Fibroblast of pulmonary artery (primary cell): ENCODE results near the gene SCN4B.

Experiments
- DNase-seq: peaks from one replicate; pipeline ENCODE4 v3.0.0-alpha.2; 2010; ENCODE audit warnings: low read depth
- H3K4me3 ChIP-seq: replicated peaks from 2 replicates; pipeline ENCODE4 v1.5.1; 2011; ENCODE audit warnings: low read depth, mild to moderate bottlenecking, control low read depth, low read length, moderate library complexity
- TF ChIP-seq, protein P1 (sequence below): IDR thresholded peaks from 2 replicates; pipeline ENCODE4 v1.5.1; 2011; ENCODE audit warnings: mild to moderate bottlenecking, control low read depth, low read length, inconsistent platforms; ENCODE audit errors: missing control alignments

Gene SCN4B

DNA sequence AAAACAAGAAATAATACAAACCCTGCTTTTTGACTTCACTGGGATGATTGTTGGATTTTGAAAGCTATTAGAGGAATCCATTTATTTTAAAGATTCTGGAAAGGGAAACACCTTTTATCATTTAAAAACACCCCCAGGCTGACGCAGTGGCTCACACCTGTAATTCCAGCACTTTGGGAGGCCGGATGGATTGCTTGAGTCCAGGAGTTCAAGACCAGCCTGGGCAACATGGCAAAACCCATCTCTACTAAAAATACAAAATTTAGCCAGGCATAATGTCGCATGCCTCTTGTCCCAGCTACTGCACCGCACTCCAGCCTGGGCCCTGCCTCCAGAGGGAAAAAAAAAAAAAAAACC is 24.1 kb upstream of the SCN4B start:
- H3K4me3 ChIP-seq = no peak overlapping the region
- TF ChIP-seq, protein P1, sequence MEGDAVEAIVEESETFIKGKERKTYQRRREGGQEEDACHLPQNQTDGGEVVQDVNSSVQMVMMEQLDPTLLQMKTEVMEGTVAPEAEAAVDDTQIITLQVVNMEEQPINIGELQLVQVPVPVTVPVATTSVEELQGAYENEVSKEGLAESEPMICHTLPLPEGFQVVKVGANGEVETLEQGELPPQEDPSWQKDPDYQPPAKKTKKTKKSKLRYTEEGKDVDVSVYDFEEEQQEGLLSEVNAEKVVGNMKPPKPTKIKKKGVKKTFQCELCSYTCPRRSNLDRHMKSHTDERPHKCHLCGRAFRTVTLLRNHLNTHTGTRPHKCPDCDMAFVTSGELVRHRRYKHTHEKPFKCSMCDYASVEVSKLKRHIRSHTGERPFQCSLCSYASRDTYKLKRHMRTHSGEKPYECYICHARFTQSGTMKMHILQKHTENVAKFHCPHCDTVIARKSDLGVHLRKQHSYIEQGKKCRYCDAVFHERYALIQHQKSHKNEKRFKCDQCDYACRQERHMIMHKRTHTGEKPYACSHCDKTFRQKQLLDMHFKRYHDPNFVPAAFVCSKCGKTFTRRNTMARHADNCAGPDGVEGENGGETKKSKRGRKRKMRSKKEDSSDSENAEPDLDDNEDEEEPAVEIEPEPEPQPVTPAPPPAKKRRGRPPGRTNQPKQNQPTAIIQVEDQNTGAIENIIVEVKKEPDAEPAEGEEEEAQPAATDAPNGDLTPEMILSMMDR = no peak
- DNase-seq = no peak

- no peak within 1 kb of the TSS for H3K4me3 ChIP-seq
- TF ChIP-seq, protein P1 = no peak
- DNase-seq = no peak
Measured at GRCh38 chr11:118175993-118176777, 23.6 kb upstream of the SCN4B start, which contains the start of gene SCN2B. Gene SCN2B (minus strand): TSS chr11:118176639. CDS start chr11:118176431, 208 bp downstream.

GRCh38 chr11:118175031-118175992 is 22.7 kb upstream of the SCN4B start:
- DNase-seq = peak; percentile 7
- no peak overlapping the region for H3K4me3 ChIP-seq
- TF ChIP-seq, protein P1 = no peak

DNA sequence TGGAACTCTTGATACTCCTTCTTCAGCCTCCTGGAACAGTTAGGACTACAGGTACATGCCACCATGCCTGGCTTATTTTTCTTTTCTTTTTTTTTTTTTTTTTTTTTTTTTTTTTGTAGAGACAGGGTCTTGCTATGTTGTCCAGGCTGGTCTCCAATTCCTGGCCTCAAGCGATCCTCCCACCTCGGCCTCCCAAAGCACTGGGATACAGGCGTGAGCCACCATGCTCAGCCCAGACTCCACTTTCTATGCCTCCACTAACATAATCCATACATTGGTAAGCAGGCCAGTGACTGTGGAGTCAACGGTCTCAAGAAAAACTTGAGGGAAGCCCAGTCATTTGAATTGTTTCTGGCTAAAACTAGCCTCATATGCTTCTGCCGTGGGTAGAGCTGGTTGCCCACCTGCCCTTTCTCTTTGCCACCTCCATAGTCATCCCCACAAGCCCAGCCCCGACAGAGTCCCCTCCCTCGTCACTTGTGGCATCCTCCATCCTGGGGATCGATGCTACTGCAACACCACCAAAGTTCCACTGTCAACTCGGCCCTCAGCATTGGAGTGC is 21.5 kb upstream of the SCN4B start:
- DNase-seq = no peak
- TF ChIP-seq, protein P1 = no peak
- H3K4me3 ChIP-seq = no peak overlapping the region

GRCh38 chr11:118172356-118172755 is 19.7 kb upstream of the SCN4B start:
- DNase-seq = no peak
- no peak overlapping the region for H3K4me3 ChIP-seq
- TF ChIP-seq, protein P1 = no peak

DNA sequence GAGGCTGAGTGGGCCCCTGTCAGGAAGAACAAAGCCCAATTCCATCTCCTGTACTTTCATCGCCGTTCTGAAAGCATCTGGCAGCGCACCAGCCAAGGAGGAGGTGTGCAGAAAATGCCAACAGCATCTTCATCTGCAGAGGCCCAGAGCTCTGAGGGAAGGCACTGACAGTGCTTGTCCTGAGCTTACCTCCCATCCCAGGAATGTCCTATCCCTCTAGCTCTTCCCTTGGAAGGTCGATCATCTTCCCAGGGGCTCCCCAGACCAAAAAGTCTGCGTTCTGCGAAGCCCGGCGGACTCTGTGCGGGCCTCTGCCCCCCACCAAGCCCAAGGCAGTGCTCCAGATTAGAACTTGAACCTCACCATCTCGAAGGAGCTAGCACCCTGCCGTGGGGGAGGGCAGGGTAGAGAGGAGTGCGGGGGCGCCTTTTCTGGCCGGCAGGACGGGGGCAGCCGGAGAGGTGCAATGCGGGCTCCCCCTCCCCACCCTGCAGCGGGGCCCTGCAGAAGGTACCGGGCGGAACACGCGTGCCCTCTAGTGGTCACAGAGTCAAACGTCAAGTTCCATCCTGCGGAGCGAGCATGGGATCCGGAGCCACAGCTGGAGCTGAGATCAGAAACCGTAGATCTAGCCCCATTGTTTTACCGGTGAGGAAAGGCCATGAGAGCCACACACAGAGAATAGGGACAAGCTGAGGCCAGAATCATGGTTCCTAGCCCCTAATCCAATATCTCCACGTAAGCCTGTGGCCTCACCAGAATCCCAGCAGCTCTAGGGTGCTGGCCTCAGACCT is 18.8 kb upstream of the SCN4B start:
- H3K4me3 ChIP-seq = no peak overlapping the region
- DNase-seq = peak; percentile 61
- TF ChIP-seq, protein P1 = peak; percentile 85
